Medulla oblongata (tissue), 1 donor: ENCODE measurements around the gene FLT3LG.
A peak's percentile ranks its signal among the peaks of the same experiment; 100 is the strongest.
"Not testable (repeated sequence)": the region's sequence is repeated elsewhere in the genome, so short reads cannot be mapped to it uniquely, and the experiment has no call there.

Experiments used
- DNase-seq: peaks from one replicate; pipeline ENCODE4 v3.0.0-alpha.2; 2015; ENCODE audit errors: extremely low spot score

Gene FLT3LG

DNA sequence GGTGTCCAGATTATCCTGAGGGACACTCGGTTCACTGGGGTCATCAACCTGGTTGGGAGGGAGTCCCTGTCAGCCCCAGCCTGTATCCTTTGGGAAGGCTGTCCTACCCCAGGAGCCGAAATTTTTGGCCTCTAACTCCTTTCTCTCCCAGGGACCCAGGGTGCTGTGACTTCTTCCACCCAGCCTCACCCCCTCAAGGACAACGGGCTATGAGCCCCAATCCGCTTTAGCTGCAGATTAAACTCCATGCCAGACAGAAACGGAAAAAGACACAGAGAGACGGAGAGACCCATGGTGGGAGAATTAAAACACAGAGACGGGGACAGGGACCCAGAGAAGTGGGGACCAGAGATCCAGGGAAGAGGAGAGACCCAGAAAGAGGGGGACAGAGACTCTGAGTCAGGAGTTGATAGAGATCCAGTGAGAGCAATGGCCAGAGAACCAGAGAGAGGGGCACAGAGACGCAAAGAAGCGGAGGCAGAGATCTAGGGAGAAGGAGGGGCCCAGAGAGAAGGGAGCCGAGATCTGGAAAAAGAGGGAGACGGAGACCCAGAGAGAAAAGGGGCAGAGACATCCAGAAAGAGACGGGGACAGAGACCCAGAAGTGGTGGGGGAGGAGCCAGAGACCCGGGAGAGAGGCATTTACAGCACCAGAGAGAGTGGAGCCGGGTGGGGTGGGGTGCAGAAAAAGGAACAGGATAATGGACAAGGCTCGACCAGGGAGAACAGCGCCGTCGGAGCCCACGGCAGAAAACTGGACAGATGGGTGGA, 33.4 kb upstream of the FLT3LG start:
- no peak for DNase-seq

DNA sequence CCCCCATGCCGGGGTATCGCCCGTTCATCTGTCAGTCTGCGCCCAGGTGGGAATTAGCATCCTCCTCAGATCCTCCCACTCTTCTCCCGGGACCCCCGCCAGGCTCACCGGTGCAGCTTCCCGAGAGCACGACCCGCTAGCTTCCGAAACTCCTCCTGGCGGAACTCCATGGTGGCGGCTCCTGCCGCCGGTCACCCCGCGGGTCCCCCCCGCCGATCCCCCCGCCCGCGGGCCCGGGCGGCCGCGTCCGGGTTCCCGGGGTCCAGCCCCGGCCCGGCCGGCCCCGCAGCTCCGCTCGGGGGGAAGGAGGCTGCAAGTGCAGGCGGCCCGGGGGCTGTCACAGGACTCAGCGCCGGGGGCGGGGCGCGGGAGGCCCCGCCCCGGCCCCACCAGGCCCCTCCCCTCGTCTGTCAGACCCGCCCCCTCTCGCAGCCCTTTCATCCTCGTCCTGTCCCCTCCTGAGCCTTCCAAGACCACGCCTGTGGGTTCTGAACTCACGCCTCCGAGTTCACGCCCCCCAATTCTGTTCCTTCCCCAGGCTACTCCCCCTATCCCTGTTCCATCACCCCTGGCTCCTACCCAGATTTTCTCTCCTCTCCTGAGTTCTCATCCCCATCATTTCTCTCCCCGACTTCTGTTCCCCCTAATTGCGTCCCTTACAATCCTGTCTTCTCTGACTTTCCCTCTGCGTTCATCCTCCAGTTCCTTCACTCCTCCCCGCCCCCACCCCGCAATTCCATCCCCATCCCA, 32.6 kb upstream of the FLT3LG start, which contains the start of gene SLC17A7:
TSS of gene SLC17A7 (minus strand) at position 318 of the 750 bp plus-strand sequence. CDS start at position 170, 148 bp downstream.
- no peak for DNase-seq

DNA sequence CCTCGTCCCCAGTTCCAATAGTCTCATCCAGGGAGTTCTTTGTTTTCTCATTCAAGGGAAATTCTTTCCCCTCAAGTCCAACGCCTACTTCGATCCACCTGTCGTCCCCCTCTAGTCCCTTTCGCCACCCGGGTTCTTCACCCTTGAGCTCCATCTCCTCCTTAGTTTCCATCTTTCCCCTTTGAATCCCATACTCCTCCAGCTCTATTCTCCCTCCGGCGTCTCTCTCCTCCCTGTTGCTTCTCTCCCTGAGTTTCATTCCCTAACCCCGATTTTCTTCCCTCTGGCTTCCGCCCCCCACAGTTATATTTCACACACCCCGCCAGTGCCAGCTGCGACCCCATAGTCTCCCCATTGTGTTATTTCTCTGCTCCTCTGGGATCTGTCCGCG, 32.1 kb upstream of the FLT3LG start:
- no peak for DNase-seq

DNA sequence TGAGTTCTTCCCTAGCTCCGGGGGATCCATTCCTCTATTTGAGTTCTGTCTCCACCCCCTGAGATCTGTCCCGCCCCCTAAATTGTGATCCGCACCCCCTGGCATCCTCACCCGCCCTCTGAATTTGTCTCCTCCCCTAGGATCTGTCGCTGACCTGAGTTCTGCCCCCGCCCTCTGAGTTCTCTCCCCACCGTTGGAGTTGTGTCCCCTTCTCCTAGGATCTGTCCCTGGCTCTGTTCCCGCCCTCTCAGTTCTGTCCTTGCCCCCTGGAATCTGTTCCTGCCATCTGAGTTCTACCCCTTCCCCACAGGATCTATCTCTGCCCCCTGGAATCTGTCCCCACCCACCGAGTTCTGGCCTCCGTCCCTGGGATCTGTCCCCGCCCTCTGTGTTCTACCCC, 31.7 kb upstream of the FLT3LG start:
- DNase-seq, result no peak

DNA sequence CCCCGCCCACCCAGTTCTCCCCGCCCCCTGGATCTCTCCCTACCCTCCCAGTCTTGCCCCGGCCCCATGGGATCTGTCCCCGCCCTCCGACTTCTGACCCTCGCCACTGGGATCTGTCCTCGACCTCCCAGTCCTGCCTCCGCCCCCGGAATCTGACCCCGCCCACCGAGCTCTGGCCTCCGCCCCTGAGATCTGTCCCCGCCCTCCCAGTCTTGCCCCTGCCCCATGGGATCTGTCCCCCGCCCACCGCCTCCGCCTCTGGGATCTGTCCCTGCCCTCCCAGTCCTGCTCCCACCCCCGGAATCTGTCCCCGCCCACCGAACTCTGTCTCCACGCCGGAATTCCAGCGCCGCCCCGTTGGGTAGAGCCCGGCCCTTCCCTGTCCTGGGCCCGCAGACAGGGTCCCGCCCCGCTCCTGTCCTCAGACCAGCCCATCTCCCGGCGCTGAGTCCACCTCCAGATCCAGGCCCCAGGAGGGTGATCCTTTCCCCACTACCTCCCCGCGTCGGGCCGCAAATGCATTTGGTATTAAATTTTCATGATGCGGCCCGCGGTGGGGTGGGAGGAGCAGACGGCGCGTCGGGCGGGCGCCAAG, 31.1 kb upstream of the FLT3LG start:
- no peak for DNase-seq

DNA sequence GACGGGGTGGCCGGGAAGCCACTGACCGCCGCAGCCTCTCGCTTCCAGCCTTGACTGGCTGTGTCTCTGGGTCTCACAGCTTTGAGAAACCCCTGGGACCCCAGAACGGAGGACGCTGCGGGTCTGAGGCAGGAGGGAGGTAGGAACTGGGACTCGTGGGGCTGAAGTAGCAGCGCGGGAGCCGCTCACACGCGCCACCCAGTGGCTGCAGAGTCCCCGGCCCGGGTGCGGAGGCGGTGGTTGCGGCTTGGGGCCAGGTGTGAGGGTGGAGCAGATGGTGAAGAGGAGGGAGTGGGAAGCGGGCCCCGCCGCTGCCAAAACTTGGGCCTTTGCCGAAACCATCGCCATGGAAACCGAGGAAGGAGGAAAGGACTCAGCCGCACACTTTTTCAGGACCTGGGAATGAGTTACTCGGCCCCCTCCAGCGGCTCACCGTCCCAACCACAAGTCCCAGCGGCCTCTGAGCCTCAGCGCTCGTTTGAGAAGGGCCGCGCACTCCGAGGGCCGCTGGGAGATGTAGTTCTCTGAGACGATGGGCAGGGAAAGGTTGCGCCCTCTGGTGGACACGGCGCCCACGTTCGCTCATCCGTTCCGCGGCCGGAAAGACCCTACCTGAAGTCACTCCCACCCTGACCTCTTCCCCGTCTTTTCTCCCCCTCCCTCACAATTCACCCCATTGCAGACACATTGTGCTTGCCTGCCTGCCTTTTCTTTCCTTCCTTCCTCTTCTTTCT, 30.5 kb upstream of the FLT3LG start:
- peak; percentile 97 for DNase-seq

DNA sequence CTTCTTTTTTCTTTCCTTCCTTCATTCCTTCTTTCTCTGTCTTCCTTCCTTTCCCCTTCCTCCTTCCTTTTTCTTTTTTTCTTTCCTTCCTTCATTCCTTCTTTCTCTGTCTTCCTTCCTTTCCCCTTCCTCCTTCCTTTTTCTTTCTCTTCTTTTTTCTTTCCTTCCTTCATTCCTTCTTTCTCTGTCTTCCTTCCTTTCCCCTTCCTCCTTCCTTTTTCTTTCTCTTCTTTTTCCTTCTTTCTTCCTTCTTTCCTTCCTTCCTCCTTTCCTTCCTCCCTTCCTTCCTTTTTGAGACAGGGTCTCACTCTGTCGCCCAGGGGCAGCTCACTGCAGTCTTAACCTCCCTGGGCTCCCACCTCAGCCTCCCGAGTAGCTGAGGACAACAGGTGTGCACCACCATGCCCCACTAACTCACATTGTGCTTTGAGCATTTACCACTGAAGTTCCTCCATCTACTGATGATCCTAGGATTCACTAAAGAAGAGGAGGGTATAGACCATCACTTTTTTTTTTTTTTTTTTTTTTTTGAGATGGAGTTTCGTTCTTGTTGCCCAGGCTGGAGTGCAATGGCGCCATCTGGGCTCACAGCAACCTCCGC, 29.8 kb upstream of the FLT3LG start:
- DNase-seq, result not testable (repeated sequence)

DNA sequence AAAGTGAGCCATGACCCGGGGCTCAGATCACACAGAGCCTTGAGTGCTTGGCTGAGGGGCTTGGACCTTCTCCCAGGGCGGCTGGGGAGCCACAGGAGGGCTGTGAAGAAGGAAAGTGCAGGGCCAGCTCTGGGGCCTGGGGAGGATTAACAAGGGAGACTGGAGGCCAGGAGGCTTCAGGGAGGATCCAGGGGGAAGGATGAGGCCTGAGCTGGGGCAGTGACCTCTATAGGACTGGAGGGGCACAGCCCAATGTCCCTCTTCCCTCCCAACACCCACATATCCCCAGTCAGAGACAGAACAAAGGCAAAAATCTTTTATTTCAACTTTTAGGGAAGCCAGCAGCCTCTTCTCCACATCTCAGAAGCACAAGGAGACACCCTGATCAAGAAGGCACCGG, 28.0 kb upstream of the FLT3LG start:
- DNase-seq, result no peak

DNA sequence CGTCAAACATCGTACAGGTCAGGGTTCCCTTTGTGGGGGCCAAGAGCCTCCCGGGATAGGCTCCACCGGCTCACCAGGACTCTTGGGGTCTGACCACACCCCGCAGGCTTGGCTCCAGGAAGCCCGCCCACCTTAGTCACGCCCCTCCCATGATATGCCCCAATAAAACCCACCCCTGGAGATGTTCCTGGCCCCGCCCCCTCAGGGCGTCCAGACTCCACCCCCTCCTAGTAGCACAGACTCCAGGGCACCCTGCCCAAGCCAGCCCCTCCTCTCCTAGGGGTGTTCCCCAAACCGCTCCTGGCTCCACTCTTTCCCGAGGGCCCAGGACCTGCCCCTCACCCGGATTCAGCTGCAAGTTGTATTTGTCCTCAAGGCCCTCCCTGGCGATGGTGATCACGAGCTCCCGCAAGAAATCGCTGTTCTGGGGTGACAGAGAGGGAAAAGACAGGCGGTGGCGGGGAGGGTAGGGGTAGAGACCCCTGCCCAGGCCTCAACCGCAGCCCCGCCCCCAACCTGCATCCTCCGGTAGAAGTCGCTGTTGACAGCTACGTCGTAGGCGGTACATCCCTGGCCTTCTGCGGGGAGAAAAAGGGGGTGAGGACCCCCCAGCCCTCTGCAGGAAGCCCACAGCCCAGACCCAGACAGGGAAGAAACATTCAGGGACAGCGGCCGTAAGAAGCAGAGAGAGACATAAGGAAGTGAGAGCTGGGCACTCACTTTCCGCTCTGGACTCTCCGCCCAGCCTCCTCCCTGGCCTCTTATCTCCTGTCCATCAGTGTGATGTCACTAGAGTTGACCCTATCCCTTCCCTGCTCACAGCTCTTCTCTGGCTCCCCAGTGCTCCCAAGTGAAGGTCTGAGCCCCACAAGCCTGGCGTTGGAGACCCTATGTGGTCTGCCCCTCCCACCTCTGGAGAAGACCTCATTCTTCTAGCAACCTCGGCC, 26.3 kb upstream of the FLT3LG start:
- no peak for DNase-seq

DNA sequence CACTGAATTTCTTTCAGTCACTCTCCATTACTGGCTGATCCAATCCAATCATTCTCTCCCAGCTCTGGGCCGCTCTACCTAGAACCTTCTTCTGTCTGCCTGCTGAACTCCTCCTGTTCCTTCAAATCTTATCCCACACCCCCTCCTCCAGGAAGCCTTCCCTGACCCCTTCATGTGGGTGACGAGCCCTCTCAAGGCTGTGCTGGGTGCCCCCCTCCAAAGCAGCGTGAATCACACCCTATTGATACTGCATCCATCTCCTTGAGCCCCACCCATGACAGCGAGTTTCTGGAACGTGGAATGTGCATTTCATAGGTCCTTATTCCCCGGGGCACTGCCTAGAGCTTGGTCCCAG, 25.6 kb upstream of the FLT3LG start:
- DNase-seq, result no peak

DNA sequence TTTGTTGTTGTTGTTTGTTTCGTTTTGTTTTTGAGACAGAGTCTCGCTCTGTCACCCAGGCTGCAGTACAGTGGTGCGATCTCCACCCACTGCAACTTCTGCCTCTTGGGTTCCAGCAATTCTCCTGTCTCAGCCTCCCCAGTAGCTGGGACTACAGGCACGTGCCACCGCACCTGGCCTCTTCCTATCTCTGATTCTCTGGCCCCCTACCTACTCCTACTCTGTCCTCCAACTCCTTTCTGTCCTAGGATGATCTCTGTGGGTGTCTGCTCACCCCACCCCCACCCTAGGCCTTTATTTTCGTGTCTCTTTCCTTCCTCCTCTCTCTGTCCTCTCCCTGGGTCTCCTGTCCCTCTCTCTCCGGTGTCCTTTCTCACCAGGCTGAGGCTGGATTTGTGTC, 23.6 kb upstream of the FLT3LG start:
- no peak for DNase-seq

DNA sequence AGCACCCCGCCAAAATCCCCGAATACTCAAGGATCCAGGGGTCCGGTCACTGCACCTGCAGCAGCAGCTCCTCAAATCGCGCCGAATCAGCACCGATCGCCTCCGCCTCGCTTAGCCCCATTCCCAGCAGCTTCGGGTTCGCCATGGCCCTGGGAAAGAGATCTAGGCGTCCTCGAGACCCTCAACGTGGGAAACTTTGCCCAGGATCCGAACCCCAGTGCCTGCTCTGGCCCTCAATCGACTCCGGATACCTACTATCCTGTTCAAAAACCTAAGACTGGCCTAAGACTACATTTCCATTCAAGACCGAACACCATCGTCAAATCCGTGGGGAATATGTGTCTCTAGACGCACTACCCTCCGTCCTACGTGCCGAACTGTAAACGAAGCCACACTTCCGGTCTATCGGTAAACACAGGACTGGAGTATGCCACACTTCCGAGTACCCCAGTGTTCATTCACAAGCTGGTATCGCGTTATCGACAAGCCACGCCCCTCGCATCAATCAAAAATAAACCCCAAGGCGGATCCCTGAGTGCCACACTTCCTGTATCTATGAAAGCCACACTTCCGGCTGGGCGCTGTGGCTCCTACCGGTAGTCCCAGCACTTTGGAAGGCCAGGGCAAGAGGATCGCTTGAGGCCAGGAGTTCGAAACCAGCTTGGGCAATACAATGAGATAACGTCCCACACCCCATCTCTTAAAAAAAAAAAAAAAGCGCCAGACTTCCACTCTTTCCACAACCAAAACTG, 22.4 kb upstream of the FLT3LG start, which contains the start of gene PIH1D1:
TSS of gene PIH1D1 (minus strand) at position 385 of the 752 bp plus-strand sequence. CDS start at position 145, 240 bp downstream.
- DNase-seq, result peak; percentile 99

DNA sequence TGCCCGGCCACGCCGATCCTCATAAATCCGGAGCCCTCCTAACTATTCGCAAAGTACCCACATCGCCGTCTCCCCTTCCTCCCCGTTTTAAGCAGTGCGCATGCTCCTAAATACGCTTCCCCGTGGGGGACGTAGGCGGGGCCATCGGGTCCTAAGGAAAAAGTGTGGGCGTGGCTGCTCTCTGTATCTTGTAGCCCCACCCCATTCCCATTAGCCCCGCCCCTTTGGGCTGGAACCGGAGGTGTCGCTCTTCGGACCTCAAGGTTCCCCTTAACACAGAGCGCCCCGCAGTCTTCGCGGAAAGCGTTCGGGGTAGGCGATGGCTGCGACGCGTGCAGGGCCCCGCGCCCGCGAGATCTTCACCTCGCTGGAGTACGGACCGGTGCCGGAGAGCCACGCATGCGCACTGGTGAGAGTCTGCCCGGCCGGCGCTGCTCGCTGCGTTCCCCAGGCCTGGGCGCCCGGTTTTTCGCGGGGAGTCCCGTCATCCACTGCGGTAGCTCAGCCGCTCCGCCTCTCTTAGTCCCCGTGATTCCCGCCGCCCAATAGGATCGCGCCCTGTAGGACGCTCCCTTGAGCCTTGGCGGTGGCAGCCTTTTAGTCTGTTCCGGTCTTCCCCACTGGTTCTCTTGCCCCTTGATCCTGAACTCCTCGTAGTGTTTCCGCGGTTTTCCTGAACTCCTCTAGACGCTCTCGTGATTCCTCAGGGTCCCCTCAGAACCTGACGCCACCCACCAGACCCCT, 20.8 kb upstream of the FLT3LG start, which contains the start of gene ALDH16A1:
TSS of gene ALDH16A1 (plus strand) at position 213 of the 744 bp plus-strand sequence. CDS start at position 320, 107 bp downstream.
- peak; percentile 99 for DNase-seq

DNA sequence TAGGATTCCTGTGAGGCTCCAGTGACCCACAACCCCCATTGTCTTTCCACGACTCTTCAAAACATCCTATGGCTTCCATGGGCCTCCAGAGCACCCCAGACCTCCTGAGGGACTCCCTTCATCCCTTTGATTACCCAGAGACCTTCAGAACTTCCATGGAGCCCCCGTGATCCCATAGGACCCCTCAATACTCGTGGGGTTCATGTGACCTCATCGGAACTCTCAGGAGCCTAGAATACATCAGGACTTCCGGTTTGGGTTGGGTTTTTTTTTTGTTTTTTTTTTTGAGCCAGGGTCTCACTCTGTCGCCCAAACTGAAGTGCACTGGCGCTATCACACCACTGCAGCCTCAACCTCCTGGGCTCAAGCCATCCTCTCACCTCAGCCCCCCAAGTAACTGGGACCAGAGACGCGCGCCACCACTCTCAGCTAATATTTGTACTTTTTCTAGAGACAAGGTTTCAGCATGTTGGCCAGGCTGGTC, 20.2 kb upstream of the FLT3LG start:
- DNase-seq, result no peak

DNA sequence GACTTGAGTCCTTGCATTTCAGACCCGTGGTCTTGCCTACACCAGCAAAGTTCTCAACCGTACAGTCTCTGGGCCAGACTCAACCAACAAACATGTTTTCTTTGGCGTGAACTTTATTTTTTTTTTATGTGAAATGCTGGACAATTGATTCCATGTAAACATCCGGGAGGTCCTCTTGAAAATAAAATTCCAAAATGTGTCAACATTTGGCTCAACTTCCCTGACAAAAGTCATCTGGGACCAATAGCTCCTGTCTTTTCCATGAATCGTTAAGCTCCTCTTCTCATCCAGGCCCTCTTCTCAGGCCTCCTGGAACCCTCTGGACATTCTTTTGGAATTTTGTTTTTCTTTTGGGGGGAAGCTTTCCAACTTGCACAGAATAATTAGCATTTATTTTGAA, 18.2 kb upstream of the FLT3LG start:
- no peak for DNase-seq

DNA sequence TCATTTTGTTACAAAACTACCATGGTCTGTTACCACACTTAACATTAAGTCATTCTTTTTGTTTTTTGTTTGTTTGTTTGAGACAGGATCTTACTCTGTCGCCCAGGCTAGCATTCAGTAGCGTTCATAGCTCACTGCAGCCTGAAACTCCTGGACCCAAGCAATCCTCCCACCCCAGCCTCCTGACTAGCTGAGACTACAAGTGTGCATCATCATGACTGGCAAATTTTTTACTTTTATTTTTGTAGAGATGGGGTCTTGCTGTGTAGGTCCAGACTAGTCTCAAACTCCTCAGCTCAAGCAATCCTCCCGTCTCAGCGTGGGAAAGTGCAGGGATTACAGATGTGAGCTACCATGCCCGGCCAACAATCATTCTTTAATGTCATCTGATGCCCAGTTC, 17.7 kb upstream of the FLT3LG start:
- DNase-seq, result no peak

DNA sequence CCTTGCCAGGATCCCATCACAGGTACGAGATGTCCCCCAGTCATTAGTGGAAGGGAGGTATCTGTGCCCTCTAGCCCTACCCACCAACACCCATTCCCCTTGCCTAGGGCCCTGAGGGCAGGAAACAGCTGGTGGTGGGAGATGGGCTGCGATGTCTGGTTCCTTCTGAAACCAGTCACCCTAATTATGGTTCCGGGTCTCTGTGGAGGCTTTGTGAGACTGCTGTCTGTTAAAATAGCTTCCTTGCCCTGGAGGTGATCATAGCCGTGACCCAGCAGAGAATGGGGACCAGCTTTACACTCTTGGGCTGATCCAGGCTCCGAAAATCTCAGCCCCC, 15.5 kb upstream of the FLT3LG start:
- no peak for DNase-seq

DNA sequence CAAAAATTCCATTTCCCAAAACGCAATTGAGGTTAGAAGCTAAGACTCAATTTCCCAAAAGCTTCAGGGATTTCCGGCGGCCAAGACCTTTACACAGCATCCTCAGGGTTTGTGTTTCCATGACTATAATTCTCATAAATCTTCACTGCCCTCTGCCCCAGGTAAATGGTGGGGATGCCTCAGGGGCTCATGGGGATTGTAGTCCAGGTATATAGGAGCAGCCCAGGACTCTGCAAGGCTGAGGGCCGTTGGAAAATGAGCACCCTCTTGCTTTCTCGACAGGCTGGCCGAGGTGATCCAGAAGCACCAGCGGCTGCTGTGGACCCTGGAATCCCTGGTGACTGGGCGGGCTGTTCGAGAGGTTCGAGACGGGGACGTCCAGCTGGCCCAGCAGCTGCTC, 14.6 kb upstream of the FLT3LG start:
- DNase-seq, result no peak

DNA sequence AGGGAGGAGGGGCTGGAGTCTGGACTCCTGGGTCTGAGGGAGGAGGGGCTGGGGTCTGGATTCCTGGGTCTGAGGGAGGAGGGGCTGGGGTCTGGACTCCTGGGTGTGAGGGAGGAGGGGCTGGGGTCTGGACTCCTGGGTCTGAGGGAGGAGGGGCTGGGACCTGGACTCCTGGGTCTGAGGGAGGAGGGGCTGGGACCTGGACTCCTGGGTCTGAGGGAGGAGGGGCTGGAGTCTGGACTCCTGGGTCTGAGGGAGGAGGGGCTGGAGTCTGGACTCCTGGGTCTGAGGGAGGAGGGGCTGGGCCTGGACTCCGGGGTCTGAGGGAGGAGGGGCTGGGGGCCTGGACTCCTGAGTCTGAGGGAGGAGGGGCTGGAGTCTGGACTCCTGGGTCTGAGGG, 12.9 kb upstream of the FLT3LG start:
- not testable (repeated sequence) for DNase-seq
